HFF-Myc (cell line): ENCODE results near the gene XRRA1.

ENCODE experiments used
- DNase-seq: peaks from one replicate; pipeline ENCODE4 v3.0.0-alpha.2; 2011; ENCODE audit warnings: low read depth; ENCODE audit errors: extremely low read depth
- H3K4me3 ChIP-seq: replicated peaks from 2 replicates; pipeline ENCODE4 v1.5.1; 2011; ENCODE audit warnings: low read depth, mild to moderate bottlenecking, control low read depth, low read length
- CTCF ChIP-seq: IDR thresholded peaks from 2 replicates; pipeline ENCODE4 v1.5.1; 2012; ENCODE audit warnings: mild to moderate bottlenecking, low read depth, low read length, control low read depth; ENCODE audit errors: missing control alignments

Gene XRRA1

GRCh38 chr11:74936976-74937375 lies 11.9 kb downstream of the XRRA1 start:
- H3K4me3 ChIP-seq = no peak overlapping the region
- no peak for TF ChIP-seq CTCF
- DNase-seq = no peak

- no peak for DNase-seq
- no peak for TF ChIP-seq CTCF
- H3K4me3 ChIP-seq = no peak overlapping the region
These were observed 12.8 kb downstream of the XRRA1 start for GRCh38 chr11:74936087-74936486.

GRCh38 chr11:74935285-74935684 lies 13.6 kb downstream of the XRRA1 start:
- no peak for TF ChIP-seq CTCF
- no peak overlapping the region for H3K4me3 ChIP-seq
- DNase-seq = no peak

- no peak for DNase-seq
- no peak for TF ChIP-seq CTCF
- H3K4me3 ChIP-seq = no peak overlapping the region
These were observed 15.1 kb downstream of the XRRA1 start for GRCh38 chr11:74933765-74934164.

- DNase-seq = no peak
- no peak for TF ChIP-seq CTCF
- no peak overlapping the region for H3K4me3 ChIP-seq
These were observed 16.1 kb downstream of the XRRA1 start for GRCh38 chr11:74932797-74933196.

- no peak for DNase-seq
- H3K4me3 ChIP-seq = no peak overlapping the region
- TF ChIP-seq CTCF = no peak
These were observed 16.7 kb downstream of the XRRA1 start for GRCh38 chr11:74932169-74932568.

DNA sequence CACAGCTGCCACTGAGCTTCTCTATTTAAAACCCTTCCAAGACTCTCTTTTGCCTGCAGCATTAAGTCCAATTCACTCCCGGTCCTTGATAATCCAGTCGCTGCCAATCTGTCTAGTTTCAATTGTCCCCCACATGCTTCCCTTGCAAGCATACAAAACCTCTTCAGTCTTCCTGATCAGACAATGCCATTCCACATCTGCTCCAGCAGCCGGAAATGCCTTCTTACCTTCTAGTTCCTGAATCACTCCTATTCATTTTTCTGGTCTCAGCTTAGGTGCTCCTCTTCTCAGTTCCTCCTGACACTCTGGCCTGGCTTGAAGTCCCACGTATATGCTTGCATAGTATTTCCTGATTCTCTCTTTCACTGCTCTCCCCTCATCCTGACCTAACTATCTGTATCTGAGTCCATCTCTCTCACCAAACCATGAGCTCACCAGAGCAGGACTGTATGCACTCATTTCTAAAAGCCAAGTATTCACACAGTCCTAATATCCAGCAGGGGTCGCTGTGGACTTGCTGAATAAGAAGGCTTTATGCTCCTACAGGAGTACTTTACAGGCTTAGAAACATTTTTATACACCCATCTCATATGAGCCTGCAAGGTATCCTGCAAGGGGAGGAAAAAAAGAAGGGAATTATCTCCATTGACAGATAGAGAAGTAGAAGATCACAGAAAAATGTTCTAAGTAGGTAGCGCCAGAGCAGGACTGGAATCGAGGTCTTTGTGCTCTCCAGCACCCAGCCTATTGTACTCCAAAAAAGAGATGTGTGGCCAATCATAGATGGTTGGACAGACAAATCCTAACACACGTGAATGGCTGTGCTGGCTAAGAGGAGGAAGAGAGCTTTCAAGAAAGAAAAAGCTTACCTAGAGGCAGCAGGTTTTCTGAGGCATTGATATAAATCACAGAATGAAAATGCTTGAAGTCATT lies 19.2 kb downstream of the XRRA1 start:
- no peak overlapping the region for H3K4me3 ChIP-seq
- DNase-seq = peak; percentile 90
- peak; percentile 85 for TF ChIP-seq CTCF
